Thyroid gland (tissue), 4 donors: ENCODE measurements around the gene ANKRD39. TPM values are rescaled to one million over a fixed set of nuclear protein-coding genes. Genes with fewer than 3 reads are reported as not detected.

Experiments used
- DNase-seq, 2 donors: peaks; one replicate each; pipeline ENCODE4 v3.0.0-alpha.2; 2019
- H3K27ac ChIP-seq, 3 donors: fragments of 200-600 bp; sonication (generic); 1 replicate in 2 of 3; 2 replicates in 1 of 3; pipeline ENCODE4 v1.5.1; 2016 to 2019; ENCODE audit warnings: mild to moderate bottlenecking in 1 of 3, moderate library complexity in 1 of 3
- H3K27me3 ChIP-seq: fragments of 200-600 bp; sonication (generic); one replicate; pipeline ENCODE4 v1.5.1; 2019
- H3K36me3 ChIP-seq, 2 donors: fragments of 200-600 bp; sonication (generic); one replicate each; pipeline ENCODE4 v1.5.1; 2016 to 2019
- H3K4me1 ChIP-seq, 2 donors: fragments of 200-600 bp; sonication (generic); one replicate each; pipeline ENCODE4 v1.5.1; 2017 to 2019
- H3K4me3 ChIP-seq, 3 donors: fragments of 200-600 bp; sonication (generic); replicated peaks in 1 of 3; 1 replicate in 2 of 3; 2 replicates in 1 of 3; pipeline ENCODE4 v1.5.1; 2016; ENCODE audit warnings: mild to moderate bottlenecking in 1 of 3
- H3K9me3 ChIP-seq: fragments of 200-600 bp; sonication (generic); one replicate; pipeline ENCODE4 v1.5.1; 2017
- CTCF ChIP-seq, 6 experiments: fragments of 200-600 bp in 3 of 6; fragments of 450-650 bp in 3 of 6; sonication (generic) in 3 of 6; IDR thresholded peaks; one replicate each; pipeline ENCODE4 v1.5.1; 2016 to 2019; ENCODE audit warnings: antibody characterized with exemption in 6 of 6, mild to moderate bottlenecking in 2 of 6, inconsistent platforms in 1 of 6, moderate library complexity in 1 of 6
- POLR2A ChIP-seq, 2 donors: fragments of 450-650 bp; IDR thresholded peaks; one replicate each; pipeline ENCODE4 v1.6.1; 2017; ENCODE audit warnings: antibody characterized with exemption in 2 of 2, mild to moderate bottlenecking in 2 of 2, moderate library complexity in 1 of 2
- WGBS, 2 donors: methylation state at CpG; one replicate each; pipeline ENCODE4 v1.1.5; 2017; 5-methylcytosine and 5-hydroxymethylcytosine counted together
- intact Hi-C: fragments of 100-400 bp; cut with DNase I; formaldehyde crosslinking; loops from one replicate; pipeline ENCODE4 v1.15.1; 2023
- total RNA-seq, 4 donors: library from RNA; depleted of rRNA; stranded (reverse); fragments of >200 nt; gene quantifications; one replicate each; pipeline ENCODE4 v1.2.3, GENCODE V29; 2016

ANKRD39 gene, protein sequence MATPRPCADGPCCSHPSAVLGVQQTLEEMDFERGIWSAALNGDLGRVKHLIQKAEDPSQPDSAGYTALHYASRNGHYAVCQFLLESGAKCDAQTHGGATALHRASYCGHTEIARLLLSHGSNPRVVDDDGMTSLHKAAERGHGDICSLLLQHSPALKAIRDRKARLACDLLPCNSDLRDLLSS
- 10 to 100 TPM; 11.6 to 25.7 (median 14.1) TPM for total RNA-seq

GRCh38 chr2:96857667-96858372 is at the start of gene ANKRD39:
ANKRD39 (minus strand) TSS chr2:96858016; CDS start chr2:96857987, 29 bp downstream.
- Histone ChIP-seq H3K4me3 (peak within 1 kb of the TSS; percentile 11 to 59 (median 44)), H3K36me3 (peaks cover 22 to 24% of the 10 kb centered on the region in 2 donors), H3K27ac (peak within 1 kb of the TSS; percentile 0 to 79 (median 64)), H3K4me1 (peaks cover 10 to 18% of the 10 kb centered on the region in 2 donors), H3K9me3 (no peaks in the 10 kb centered on the region), H3K27me3 (no peaks in the 10 kb centered on the region)
- intact Hi-C loops = loop anchor here (2.0 to 5.0 kb wide), 2 partner anchors 41 to 93 kb away; partner anchors contain the start of gene CNNM3
- TF ChIP-seq CTCF (IDR thresholded peaks at IDR 0.05) (peak; percentile 63 to 99 (median 88)), POLR2A (IDR thresholded peaks at IDR 0.05) (peak in 1 of 2 donors; percentile 88)
- 0% methylated on average over 27 to 42 of the region's 81 CpGs for WGBS, 2 donors
- peak; percentile 98 for DNase-seq

DNA sequence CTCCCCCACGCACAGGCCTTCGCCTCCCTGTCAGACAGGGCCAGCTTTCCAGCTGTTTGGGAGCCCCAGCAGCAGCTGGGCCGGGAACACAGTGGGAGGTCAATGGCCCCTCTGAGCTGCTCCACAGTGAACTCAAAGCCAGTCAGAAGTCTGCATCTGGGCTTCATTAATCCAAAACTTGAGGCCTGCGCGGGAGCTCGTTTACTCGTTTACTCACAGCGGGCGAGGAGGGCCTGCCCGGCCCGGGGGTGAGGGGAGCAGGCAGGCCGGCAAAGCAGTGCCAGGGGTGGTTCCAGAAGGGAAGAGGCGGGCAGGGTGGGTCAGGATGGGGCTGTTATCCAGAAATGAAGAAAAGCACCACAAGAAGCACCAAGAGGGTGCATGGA is 48.9 kb upstream of the ANKRD39 start:
- WGBS, 2 donors = 62 to 66% methylated on average over 12 to 13 of the region's 13 CpGs

GRCh38 chr2:96903815-96904214 is 46.0 kb upstream of the ANKRD39 start:
- Histone ChIP-seq H3K4me3 (no peak overlapping the region), H3K27me3 (no peaks in the 10 kb centered on the region), H3K9me3 (no peaks in the 10 kb centered on the region), H3K4me1 (peaks cover 17 to 29% of the 10 kb centered on the region in 2 donors), H3K36me3 (no peaks in the 10 kb centered on the region), H3K27ac (no peak overlapping the region)
- WGBS, 2 donors = 77 to 80% methylated on average over 6 to 7 of the region's 7 CpGs
- TF ChIP-seq CTCF (IDR thresholded peaks at IDR 0.05) = no peak
- no peak for TF ChIP-seq POLR2A (IDR thresholded peaks at IDR 0.05)
- intact Hi-C loops = no loop called here
- DNase-seq = no peak

More for the DNA sequence above, 48.9 kb upstream of the ANKRD39 start:
- Histone ChIP-seq H3K4me1 (peaks cover 12 to 21% of the 10 kb centered on the region in 2 donors), H3K27me3 (no peaks in the 10 kb centered on the region), H3K9me3 (no peaks in the 10 kb centered on the region), H3K4me3 (no peak overlapping the region), H3K36me3 (no peaks in the 10 kb centered on the region), H3K27ac (peak overlapping the region; percentile 63 to 85 (median 84))
- intact Hi-C loops = loop anchor here (5.0 kb wide), 1 partner anchor 44 kb away; no protein-coding TSS in a partner anchor
- TF ChIP-seq POLR2A (IDR thresholded peaks at IDR 0.05) (no peak), CTCF (IDR thresholded peaks at IDR 0.05) (no peak)
- no peak for DNase-seq

GRCh38 chr2:96903318-96903717 is 45.5 kb upstream of the ANKRD39 start:
- Histone ChIP-seq H3K27me3 (no peaks in the 10 kb centered on the region), H3K4me1 (peaks cover 17 to 32% of the 10 kb centered on the region in 2 donors), H3K4me3 (no peak overlapping the region), H3K36me3 (no peaks in the 10 kb centered on the region), H3K9me3 (no peaks in the 10 kb centered on the region), H3K27ac (no peak overlapping the region)
- intact Hi-C loops = no loop called here
- DNase-seq = no peak
- TF ChIP-seq CTCF (IDR thresholded peaks at IDR 0.05) = no peak
- no peak for TF ChIP-seq POLR2A (IDR thresholded peaks at IDR 0.05)
- WGBS, 2 donors = 84 to 92% methylated on average over 6 to 7 of the region's 7 CpGs

DNA sequence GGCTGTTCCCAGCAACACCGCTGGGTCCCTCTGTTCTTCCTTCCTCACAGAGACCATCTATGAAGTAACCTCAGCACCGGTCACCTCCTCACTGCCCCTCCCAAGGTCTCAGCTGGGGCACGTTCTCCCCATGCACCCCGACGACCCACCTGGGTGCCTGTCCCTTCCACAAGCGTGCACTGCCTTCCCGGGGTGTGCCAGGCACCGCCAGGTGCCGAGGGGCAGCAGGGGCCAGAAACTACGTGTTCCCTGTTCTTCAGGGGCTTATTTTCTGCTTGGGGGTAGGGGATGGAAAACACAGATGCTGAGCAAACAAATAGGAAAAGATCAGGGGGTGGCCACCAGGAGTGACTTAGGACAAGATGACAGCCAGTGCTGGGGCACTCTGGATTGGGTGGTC is 42.4 kb upstream of the ANKRD39 start:
- 89 to 94% methylated on average over 10 of the region's 10 CpGs for WGBS, 2 donors
- no peak for DNase-seq

More for the DNA sequence above, 42.4 kb upstream of the ANKRD39 start:
- intact Hi-C loops = no loop called here
- Histone ChIP-seq H3K27ac (no peak overlapping the region), H3K4me1 (peaks cover 10 to 31% of the 10 kb centered on the region in 2 donors), H3K4me3 (no peak overlapping the region), H3K36me3 (no peaks in the 10 kb centered on the region), H3K9me3 (no peaks in the 10 kb centered on the region), H3K27me3 (no peaks in the 10 kb centered on the region)
- TF ChIP-seq CTCF (IDR thresholded peaks at IDR 0.05) (no peak), POLR2A (IDR thresholded peaks at IDR 0.05) (no peak)
